Measurements from ENCODE around the gene HOXD8.

DNA sequence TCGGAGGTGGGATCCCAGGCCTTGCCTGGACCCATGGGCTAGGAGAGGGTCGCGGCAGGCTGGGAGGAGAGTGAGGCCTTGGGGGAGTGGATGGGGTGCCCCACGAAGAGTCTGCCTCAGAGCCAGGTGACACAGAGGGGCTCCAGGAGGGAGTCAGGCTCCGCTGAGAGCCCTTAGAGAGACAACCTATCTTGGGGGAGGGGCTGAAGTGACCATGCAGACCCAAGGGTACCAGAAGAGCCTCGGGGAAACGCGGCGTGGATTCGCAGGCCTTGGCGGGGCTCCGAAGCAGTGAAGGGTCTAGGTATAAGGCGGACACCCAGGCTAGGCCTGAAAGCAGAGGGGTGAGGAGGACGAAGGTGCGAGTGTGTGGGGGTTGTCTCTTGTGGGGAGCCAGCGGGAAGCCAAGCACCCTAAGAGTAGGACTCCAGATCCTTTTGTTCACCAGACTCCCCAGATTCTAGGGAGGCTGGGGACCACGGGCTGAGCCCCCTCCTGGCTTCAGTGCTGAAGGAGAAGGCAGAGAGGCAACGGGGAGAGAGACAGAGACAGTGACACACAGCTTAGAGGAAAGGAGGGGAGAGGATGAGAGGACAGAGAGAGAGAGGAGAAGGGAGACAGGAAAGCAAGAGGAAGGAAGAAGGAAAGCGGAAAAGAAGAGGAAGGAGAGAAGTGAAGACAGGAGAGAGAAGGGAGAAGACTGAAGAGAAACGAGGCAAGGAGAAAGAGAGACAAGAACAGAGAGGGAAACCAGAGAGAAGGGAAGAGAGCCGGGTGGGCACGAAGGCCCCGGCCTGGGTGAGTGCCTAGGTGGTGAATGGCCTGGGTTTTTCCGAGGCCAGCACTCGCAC, 23.6 kb upstream of the HOXD8 start:
- TF ChIP-seq POLR2AphosphoS5 (IDR thresholded peaks at IDR 0.05) (no peak), POLR2A (IDR thresholded peaks at IDR 0.05) (no peak)

All from suprapubic skin (tissue), 4 donors.